NCI-H2171 treated with DMSO at 0.1 percent for 48 hours (cell line): ENCODE measurements around the gene FAM53B.
"Not testable (repeated sequence)": the region's sequence is repeated elsewhere in the genome, so short reads cannot be mapped to it uniquely, and the experiment has no call there.

ENCODE experiments used
- DNase-seq: peaks from one replicate; lab custom pipeline; 2025; lab: John Stamatoyannopoulos, UW

The FAM53B gene

GRCh38 chr10:124596962-124597845, 147.0 kb downstream of the FAM53B start:
- no peak for DNase-seq

- DNase-seq: no peak
Measured at GRCh38 chr10:124596116-124596785, 147.9 kb downstream of the FAM53B start.

GRCh38 chr10:124595143-124595883, 148.9 kb downstream of the FAM53B start:
- no peak for DNase-seq

GRCh38 chr10:124594240-124594639, 149.9 kb downstream of the FAM53B start:
- DNase-seq: no peak

GRCh38 chr10:124593431-124593985, 150.7 kb downstream of the FAM53B start:
- DNase-seq: no peak

- DNase-seq: no peak
Measured at GRCh38 chr10:124592736-124593430, 151.3 kb downstream of the FAM53B start.

- DNase-seq: no peak
Measured at GRCh38 chr10:124592101-124592500, 152.1 kb downstream of the FAM53B start.

GRCh38 chr10:124591123-124591495, 153.1 kb downstream of the FAM53B start:
- DNase-seq: no peak

- DNase-seq: no peak
Measured at GRCh38 chr10:124590216-124591122, 153.7 kb downstream of the FAM53B start.

GRCh38 chr10:124589491-124590041, 154.6 kb downstream of the FAM53B start:
- no peak for DNase-seq

- DNase-seq: no peak
Measured at GRCh38 chr10:124588736-124589490, 155.3 kb downstream of the FAM53B start.

- DNase-seq: not testable (repeated sequence)
Measured at GRCh38 chr10:124588341-124588735, 155.8 kb downstream of the FAM53B start.

GRCh38 chr10:124587811-124588211, 156.4 kb downstream of the FAM53B start:
- no peak for DNase-seq

- no peak for DNase-seq
Measured at GRCh38 chr10:124586142-124586541, 158.0 kb downstream of the FAM53B start.

GRCh38 chr10:124579011-124579399, 165.2 kb downstream of the FAM53B start:
- DNase-seq: no peak

GRCh38 chr10:124578231-124579010, 165.8 kb downstream of the FAM53B start:
- DNase-seq: no peak

GRCh38 chr10:124577651-124578050, 166.5 kb downstream of the FAM53B start:
- no peak for DNase-seq

- DNase-seq: no peak
Measured at GRCh38 chr10:124576526-124577420, 167.4 kb downstream of the FAM53B start.
